H7 (cell line): ENCODE measurements around the gene PLEKHA7. TPM values are rescaled to one million over a fixed set of nuclear protein-coding genes. Genes with fewer than 3 reads are reported as not detected.
A peak's percentile ranks its signal among the peaks of the same experiment; 100 is the strongest.
"Not testable (repeated sequence)": the region's sequence is repeated elsewhere in the genome, so short reads cannot be mapped to it uniquely, and the experiment has no call there.

Source experiments
- DNase-seq: peaks from one replicate; pipeline ENCODE4 v3.0.0; 2012
- H3K27me3 ChIP-seq: 2 replicates; pipeline ENCODE4 v1.6.0; 2011; ENCODE audit warnings: mild to moderate bottlenecking, low read length; ENCODE audit not compliant: control insufficient read depth, insufficient read depth
- H3K36me3 ChIP-seq: replicated peaks from 2 replicates; pipeline ENCODE4 v1.5.1; 2011; ENCODE audit warnings: low read length; ENCODE audit not compliant: control insufficient read depth, insufficient read depth
- H3K4me3 ChIP-seq: 2 replicates; pipeline ENCODE4 v1.5.1; 2011; ENCODE audit warnings: low read depth, mild to moderate bottlenecking, control low read depth, low read length, moderate library complexity; ENCODE audit not compliant: insufficient read depth
- total RNA-seq: library from RNA; depleted of rRNA; stranded (reverse); fragments of >200 nt; shearing (Covaris generic); gene quantifications from 2 replicates; pipeline ENCODE4 v1.2.3, GENCODE V29; 2014

The PLEKHA7 gene
- total RNA-seq, 1 experiment from 2014 or later, result 4.2 TPM

- Histone ChIP-seq H3K4me3 (no peak overlapping the region), H3K36me3 (no peaks in the 10 kb centered on the region), H3K27me3 (no peaks in the 10 kb centered on the region)
- DNase-seq, result no peak
These were observed 37.8 kb downstream of the PLEKHA7 start for GRCh38 chr11:16976379-16976778.

GRCh38 chr11:16975906-16976305, 38.3 kb downstream of the PLEKHA7 start:
- no peak overlapping the region for H3K4me3 ChIP-seq
- DNase-seq, result no peak
- H3K36me3 ChIP-seq, result no peaks in the 10 kb centered on the region
- no peaks in the 10 kb centered on the region for H3K27me3 ChIP-seq

- Histone ChIP-seq H3K36me3 (no peaks in the 10 kb centered on the region), H3K27me3 (no peaks in the 10 kb centered on the region), H3K4me3 (no peak overlapping the region)
- DNase-seq, result no peak
These were observed 40.8 kb downstream of the PLEKHA7 start for GRCh38 chr11:16973338-16973964.

DNA sequence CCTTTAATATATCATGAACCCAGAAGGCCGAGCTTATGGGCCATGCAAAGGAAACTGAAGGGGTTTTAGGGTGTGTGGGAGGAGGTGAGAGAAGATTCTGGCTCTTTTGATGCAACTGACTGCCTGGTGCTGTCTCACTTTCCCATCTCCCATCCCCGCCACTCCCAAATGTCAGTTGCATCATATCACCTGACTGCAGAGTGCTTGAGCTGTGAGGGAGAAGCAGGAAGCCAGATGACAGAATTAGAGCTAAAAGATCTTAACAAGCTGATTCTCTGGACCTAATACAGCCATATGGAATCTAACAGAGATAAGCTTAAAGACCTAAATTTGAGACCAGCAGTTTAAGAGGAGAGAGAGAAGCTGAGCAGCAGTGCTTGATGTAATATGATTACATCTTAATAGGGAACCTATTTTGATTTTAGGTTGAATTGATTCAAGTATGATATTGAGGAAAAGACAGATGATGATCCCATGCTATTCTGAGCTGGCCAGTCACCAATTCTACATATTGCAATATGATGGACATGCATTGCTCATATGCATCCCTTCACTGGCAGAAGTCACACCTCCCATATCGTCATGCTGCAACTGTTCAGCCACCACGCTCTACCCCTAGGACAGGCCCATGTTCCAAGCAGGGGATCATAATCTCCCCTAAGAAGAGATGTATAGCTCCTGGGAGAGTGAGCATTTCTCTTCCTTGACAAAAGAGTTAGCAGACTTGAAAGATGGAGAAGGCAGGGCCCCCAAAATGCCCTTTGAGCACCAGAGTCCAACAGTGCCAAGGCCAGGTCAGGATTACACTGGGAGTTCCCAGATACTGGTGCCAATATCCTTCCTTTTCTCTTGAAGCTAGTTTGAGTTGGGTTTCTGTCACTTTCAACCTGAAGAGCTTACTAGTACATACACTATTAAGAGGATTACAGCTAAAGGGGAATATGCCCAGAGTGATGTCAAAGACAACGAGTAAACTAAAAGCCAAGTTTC, 44.9 kb downstream of the PLEKHA7 start:
- DNase-seq, result no peak
- H3K36me3 ChIP-seq, result no peaks in the 10 kb centered on the region
- no peaks in the 10 kb centered on the region for H3K27me3 ChIP-seq
- no peak overlapping the region for H3K4me3 ChIP-seq

GRCh38 chr11:16968196-16968595, 46.0 kb downstream of the PLEKHA7 start:
- H3K27me3 ChIP-seq, result no peaks in the 10 kb centered on the region
- H3K36me3 ChIP-seq, result no peaks in the 10 kb centered on the region
- H3K4me3 ChIP-seq, result no peak overlapping the region
- DNase-seq, result no peak

DNA sequence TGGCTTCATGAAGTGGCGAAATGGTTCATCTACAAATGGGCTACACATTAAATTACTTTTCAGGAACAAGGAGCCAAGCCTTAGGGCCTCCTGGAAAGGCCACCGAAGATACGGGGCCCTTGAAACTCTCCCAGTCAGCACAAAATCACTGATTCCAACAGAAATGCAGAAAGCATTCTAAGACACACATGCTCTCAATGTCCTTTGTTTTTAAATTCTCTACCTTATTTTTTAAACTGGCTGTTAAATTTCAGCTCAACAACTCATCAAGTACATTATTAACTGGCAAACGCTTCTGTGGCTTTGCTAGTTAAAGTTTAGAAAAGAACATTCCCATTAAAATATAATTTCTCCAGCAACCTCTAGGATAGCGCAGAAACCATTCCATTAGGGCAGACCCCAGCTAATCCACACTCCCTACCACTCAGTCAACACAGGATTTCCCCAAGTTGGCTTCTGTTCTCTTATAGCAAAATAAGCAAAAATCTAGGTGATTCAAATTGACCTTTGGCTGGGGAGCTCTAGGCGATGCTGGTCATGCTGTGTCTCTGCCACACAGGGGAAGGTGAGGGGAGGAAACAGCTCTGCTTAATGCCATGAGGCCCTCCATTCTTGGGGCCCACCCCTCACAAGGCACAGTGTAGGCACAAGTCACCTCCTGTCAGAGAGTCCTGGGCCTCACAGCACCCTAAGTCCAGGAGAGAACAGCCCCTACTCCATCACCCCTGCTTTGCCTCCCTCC, 47.1 kb downstream of the PLEKHA7 start:
- DNase-seq, result no peak
- H3K36me3 ChIP-seq, result no peaks in the 10 kb centered on the region
- no peaks in the 10 kb centered on the region for H3K27me3 ChIP-seq
- no peak overlapping the region for H3K4me3 ChIP-seq

DNA sequence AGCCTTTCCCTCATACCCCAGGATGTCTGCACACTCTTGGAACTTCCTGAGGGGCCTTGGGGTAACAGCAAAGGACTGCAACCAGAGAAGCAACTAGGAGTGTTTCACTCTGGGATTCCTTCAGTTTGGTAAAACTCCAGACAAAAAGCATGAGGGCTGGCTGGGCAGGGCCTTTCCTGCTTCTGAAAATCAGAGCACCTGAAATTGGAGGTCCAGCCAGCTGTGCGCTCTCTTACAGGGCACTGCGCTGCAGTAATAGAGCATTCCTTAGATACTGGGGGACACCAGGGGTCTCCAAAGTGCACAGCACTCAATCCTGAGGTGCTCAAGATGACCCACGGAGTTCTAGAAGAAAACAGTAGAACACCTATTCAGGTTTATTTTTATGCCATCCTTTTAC, 49.7 kb downstream of the PLEKHA7 start:
- no peak for DNase-seq
- Histone ChIP-seq H3K4me3 (no peak overlapping the region), H3K36me3 (no peaks in the 10 kb centered on the region), H3K27me3 (no peaks in the 10 kb centered on the region)

- Histone ChIP-seq H3K27me3 (no peaks in the 10 kb centered on the region), H3K4me3 (no peak overlapping the region), H3K36me3 (no peaks in the 10 kb centered on the region)
- no peak for DNase-seq
These were observed 50.8 kb downstream of the PLEKHA7 start for GRCh38 chr11:16963316-16963876.

DNA sequence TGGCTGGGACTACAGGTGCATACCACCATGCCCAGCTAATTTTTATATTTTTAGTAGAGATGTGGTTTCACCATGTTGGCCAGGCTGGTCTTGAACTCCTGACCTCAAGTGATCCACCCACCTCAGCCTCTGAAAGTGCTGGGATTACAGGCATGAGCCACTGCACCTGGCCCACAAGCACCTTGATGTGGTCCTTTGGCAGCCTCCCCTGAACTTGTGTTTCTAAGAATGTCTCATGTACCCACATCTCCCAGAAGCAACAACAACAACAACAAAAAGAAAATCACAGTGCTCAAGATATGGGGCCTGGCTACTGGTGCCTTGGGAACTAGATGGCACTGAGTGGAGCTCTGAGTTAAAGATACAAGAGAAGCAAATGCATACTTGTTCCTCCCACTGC, 51.6 kb downstream of the PLEKHA7 start:
- H3K4me3 ChIP-seq, DNase-seq, H3K27me3 ChIP-seq, H3K36me3 ChIP-seq: not testable (repeated sequence)

DNA sequence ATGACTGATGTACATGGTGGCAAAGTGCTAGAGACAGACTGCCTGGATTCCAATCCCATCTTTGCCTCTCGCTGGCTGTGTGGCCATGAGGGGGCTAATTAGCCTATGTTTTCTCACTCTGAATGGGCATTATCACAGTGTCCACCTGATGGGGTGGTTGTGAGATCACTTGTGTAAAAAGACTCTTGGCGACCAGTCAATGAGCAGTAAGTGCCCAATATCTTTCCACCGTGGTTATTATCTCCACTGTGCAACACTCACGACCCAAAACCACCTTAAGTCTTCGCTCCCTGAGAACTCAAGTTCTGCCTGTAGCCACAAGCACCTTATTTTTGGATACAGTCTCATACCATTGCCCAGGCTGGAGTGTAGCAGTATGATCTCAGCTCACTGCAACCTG, 52.1 kb downstream of the PLEKHA7 start:
- Histone ChIP-seq H3K4me3 (no peak overlapping the region), H3K36me3 (no peaks in the 10 kb centered on the region), H3K27me3 (no peaks in the 10 kb centered on the region)
- DNase-seq, result no peak

- Histone ChIP-seq H3K27me3 (no peaks in the 10 kb centered on the region), H3K4me3 (no peak overlapping the region), H3K36me3 (no peaks in the 10 kb centered on the region)
- no peak for DNase-seq
These were observed 54.0 kb downstream of the PLEKHA7 start for GRCh38 chr11:16960250-16960649.

DNA sequence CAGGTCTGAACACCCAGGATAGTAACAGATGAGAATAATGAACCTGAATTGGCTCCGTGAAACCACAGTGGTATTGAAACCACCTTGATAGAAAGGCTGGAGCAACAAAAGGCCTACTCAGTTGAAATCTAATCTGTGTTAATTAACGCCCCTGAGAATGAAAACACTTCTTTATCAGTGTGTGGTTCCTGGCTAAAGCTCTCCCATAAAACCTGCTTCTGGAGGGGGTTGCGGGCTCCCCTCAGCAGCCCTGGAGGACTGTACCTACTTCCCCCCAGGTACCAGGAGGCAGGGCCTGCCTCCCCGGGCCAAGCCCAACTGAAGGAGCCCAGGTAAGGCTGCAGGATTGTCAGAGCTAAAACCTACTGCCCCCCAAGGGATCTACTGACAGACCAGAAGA, 54.6 kb downstream of the PLEKHA7 start:
- Histone ChIP-seq H3K27me3 (no peaks in the 10 kb centered on the region), H3K4me3 (no peak overlapping the region), H3K36me3 (no peaks in the 10 kb centered on the region)
- DNase-seq, result no peak

DNA sequence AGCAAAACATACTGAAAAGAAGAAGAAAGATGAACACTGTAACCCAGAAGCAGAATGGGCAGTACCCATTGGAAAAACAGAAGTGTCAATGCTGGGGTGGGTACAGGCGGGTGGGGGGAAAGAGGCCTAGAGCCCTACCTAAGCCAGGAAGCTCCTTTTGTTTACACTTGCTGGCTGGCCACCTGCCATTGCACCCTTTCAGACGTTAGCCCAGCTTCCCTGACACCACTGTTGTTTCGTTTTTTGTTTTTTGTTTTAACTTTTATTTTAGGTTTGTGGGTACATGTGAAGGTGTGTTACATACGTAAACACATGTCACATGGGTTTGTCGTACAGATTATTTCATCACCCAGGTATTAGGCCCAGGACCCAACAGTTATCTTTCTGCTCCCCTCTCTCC, 55.4 kb downstream of the PLEKHA7 start:
- DNase-seq, result no peak
- no peaks in the 10 kb centered on the region for H3K27me3 ChIP-seq
- H3K4me3 ChIP-seq, result no peak overlapping the region
- H3K36me3 ChIP-seq, result no peaks in the 10 kb centered on the region

DNA sequence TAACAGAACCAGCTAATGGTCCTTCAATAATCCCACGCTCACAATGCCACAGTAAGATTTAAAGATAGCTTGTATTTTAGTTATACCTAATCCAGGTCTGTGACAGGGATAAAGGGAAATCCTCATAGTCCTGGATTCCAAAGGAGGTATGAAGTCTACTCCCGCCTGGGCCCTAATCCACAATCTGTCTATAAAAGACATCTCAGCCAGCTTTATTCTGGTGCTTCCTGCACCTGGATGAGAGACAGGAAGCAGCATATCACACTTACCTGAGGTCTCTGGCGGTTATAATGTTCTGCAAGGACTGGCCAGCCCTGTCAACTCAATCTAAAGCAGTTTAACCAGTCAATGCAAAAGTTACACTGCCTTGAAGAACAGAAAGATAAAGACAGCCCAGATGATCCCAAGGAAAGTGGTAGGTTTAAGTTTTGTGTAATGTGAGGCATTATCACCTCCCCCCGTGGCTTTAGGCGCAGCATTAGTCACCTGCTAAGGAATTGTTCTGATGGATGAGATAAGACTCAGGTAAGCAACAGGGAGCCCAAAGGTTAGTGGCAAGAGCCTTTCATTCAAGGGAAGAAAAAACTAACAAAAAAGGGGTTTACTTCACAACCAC, 57.6 kb downstream of the PLEKHA7 start:
- Histone ChIP-seq H3K36me3 (no peaks in the 10 kb centered on the region), H3K4me3 (no peak overlapping the region), H3K27me3 (no peaks in the 10 kb centered on the region)
- DNase-seq, result peak; percentile 48
